Measurements from ENCODE around the gene GADL1. TPM values are rescaled to one million over a fixed set of nuclear protein-coding genes. Genes with fewer than 3 reads are reported as not detected.

GADL1 gene, protein sequence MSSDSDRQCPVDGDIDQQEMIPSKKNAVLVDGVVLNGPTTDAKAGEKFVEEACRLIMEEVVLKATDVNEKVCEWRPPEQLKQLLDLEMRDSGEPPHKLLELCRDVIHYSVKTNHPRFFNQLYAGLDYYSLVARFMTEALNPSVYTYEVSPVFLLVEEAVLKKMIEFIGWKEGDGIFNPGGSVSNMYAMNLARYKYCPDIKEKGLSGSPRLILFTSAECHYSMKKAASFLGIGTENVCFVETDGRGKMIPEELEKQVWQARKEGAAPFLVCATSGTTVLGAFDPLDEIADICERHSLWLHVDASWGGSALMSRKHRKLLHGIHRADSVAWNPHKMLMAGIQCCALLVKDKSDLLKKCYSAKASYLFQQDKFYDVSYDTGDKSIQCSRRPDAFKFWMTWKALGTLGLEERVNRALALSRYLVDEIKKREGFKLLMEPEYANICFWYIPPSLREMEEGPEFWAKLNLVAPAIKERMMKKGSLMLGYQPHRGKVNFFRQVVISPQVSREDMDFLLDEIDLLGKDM
- total RNA-seq (not detected), polyA plus RNA-seq (not detected), total RNA-seq (not detected)

- DNase-seq: peak in 6 of 9 donors; percentile 0 to 23 (median 7)
- Mint-ChIP-seq H3K27ac (no peak within 1 kb of the TSS), H3K9me3 (no peaks in the 10 kb centered on the region), H3K27me3 (peaks cover 27 to 55% (median 40%) of the 10 kb centered on the region in 5 donors), H3K4me1 (peaks cover 7 to 20% (median 17%) of the 10 kb centered on the region in 7 donors), H3K36me3 (no peaks in the 10 kb centered on the region), H3K4me3 (peak within 1 kb of the TSS; percentile 31 to 81 (median 69))
- Histone ChIP-seq H3K4me3 (ENCODE audit: low read length) (peak within 1 kb of the TSS; percentile 36), H3K9me3 (ENCODE audit: control insufficient read depth in 2 of 3, low read length in 3 of 3) (no peaks in the 10 kb centered on the region), H3K4me1 (ENCODE audit: control insufficient read depth in 2 of 2, insufficient read depth in 2 of 2, low read length in 2 of 2) (peaks cover 0 to 9% of the 10 kb centered on the region in 2 donors), H3K27ac (ENCODE audit: low read depth, low read length) (no peak within 1 kb of the TSS), H3K27me3 (ENCODE audit: control insufficient read depth in 2 of 2, insufficient read depth in 2 of 2, low read length in 2 of 2) (peaks cover 0 to 5% of the 10 kb centered on the region in 2 donors), H3K36me3 (ENCODE audit: control insufficient read depth in 2 of 3, insufficient read depth in 3 of 3, low read length in 3 of 3) (no peaks in the 10 kb centered on the region)
- ChIA-PET POLR2A (no interaction called here), CTCF (no interaction called here)
- intact Hi-C loops (cut with micrococcal nuclease): no loop called here
- no peak for ATAC-seq
These were observed at the start of gene GADL1 for GRCh38 chr3:30894521-30895251. Gene GADL1 (minus strand): TSS chr3:30894661. CDS start chr3:30894614, 47 bp downstream.

GRCh38 chr3:30944124-30944523 lies 49.7 kb upstream of the GADL1 start:
- POLR2A ChIA-PET: no interaction called here
- no peaks in the 10 kb centered on the region for H3K36me3 ChIP-seq (ENCODE audit: control insufficient read depth in 2 of 3, insufficient read depth in 3 of 3, low read length in 3 of 3)
- DNase-seq (no peak), ATAC-seq (no peak)
- Mint-ChIP-seq H3K9me3 (peaks cover 0 to 11% (median 0%) of the 10 kb centered on the region in 11 donors), H3K36me3 (peaks cover 0 to 9% (median 4%) of the 10 kb centered on the region in 5 donors), H3K27ac (no peak overlapping the region), H3K4me1 (no peaks in the 10 kb centered on the region), H3K27me3 (peaks cover 0 to 6% (median 0%) of the 10 kb centered on the region in 5 donors), H3K4me3 (no peak overlapping the region)
- no peak overlapping the region for H3K4me3 ChIP-seq (ENCODE audit: low read length)
- H3K4me1 ChIP-seq (ENCODE audit: control insufficient read depth in 2 of 2, insufficient read depth in 2 of 2, low read length in 2 of 2): no peaks in the 10 kb centered on the region
- intact Hi-C loops (cut with micrococcal nuclease): no loop called here
- H3K9me3 ChIP-seq (ENCODE audit: control insufficient read depth in 2 of 3, low read length in 3 of 3): no peaks in the 10 kb centered on the region
- CTCF ChIA-PET: no interaction called here
- no peak overlapping the region for H3K27ac ChIP-seq (ENCODE audit: low read depth, low read length)
- no peaks in the 10 kb centered on the region for H3K27me3 ChIP-seq (ENCODE audit: control insufficient read depth in 2 of 2, insufficient read depth in 2 of 2, low read length in 2 of 2)

DNA sequence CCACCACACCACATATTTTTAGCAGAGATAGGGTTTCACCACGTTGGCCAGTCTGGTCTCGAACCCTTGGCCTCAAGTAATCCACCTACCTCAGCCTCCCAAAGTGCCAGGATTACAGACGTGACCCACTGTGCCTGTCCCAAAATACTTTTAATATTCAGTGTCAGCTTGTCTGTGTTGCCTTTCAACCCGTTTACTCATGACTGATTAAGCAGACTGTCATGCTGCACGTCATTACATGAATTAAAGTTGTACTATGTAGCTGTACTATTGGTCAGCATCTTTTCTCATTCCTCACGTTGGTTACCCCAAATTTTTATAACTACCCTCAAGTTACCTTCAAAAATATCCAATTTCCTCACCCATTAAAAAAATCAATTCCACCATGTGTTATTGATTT lies 48.7 kb upstream of the GADL1 start:
- intact Hi-C loops (cut with micrococcal nuclease): no loop called here
- Mint-ChIP-seq H3K9me3 (peaks cover 0 to 11% (median 0%) of the 10 kb centered on the region in 11 donors), H3K27ac (no peak overlapping the region), H3K4me3 (no peak overlapping the region), H3K36me3 (peaks cover 0 to 9% (median 4%) of the 10 kb centered on the region in 5 donors), H3K27me3 (peaks cover 0 to 6% (median 0%) of the 10 kb centered on the region in 5 donors), H3K4me1 (no peaks in the 10 kb centered on the region)
- POLR2A ChIA-PET: no interaction called here
- Histone ChIP-seq H3K4me1 (ENCODE audit: control insufficient read depth in 2 of 2, insufficient read depth in 2 of 2, low read length in 2 of 2) (no peaks in the 10 kb centered on the region), H3K27ac (ENCODE audit: low read depth, low read length) (no peak overlapping the region), H3K27me3 (ENCODE audit: control insufficient read depth in 2 of 2, insufficient read depth in 2 of 2, low read length in 2 of 2) (no peaks in the 10 kb centered on the region), H3K36me3 (ENCODE audit: control insufficient read depth in 2 of 3, insufficient read depth in 3 of 3, low read length in 3 of 3) (no peaks in the 10 kb centered on the region), H3K9me3 (ENCODE audit: control insufficient read depth in 2 of 3, low read length in 3 of 3) (no peaks in the 10 kb centered on the region), H3K4me3 (ENCODE audit: low read length) (no peak overlapping the region)
- DNase-seq: no peak
- CTCF ChIA-PET: no interaction called here
- ATAC-seq: no peak

DNA sequence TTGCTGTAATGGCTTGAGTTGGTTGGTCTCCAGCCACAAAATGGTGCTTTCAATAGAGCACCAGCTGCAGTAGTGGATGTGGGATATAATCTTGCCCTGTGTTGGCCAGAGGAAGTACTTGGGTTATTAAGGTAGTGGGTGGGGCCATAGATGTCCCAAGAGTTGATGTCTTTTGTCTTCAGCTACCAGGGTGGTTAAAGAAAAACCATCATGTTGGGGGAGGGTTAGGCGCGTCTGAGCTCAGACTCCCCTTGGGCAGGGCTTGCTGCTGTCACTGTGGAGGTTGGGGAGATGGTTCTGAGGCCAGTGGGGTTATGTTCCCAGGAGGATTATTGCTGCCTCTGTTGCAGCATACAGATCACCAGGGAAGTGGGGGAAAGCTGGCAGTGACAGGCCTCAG lies 46.9 kb upstream of the GADL1 start:
- DNase-seq: no peak
- Mint-ChIP-seq H3K27ac (no peak overlapping the region), H3K9me3 (peaks cover 0 to 9% (median 0%) of the 10 kb centered on the region in 11 donors), H3K4me3 (no peak overlapping the region), H3K27me3 (no peaks in the 10 kb centered on the region), H3K4me1 (no peaks in the 10 kb centered on the region), H3K36me3 (peaks cover 0 to 4% (median 3%) of the 10 kb centered on the region in 5 donors)
- intact Hi-C loops (cut with micrococcal nuclease): no loop called here
- no peak for ATAC-seq
- CTCF ChIA-PET: no interaction called here
- Histone ChIP-seq H3K9me3 (ENCODE audit: control insufficient read depth in 2 of 3, low read length in 3 of 3) (no peaks in the 10 kb centered on the region), H3K27me3 (ENCODE audit: control insufficient read depth in 2 of 2, insufficient read depth in 2 of 2, low read length in 2 of 2) (no peaks in the 10 kb centered on the region), H3K27ac (ENCODE audit: low read depth, low read length) (no peak overlapping the region), H3K4me3 (ENCODE audit: low read length) (no peak overlapping the region), H3K4me1 (ENCODE audit: control insufficient read depth in 2 of 2, insufficient read depth in 2 of 2, low read length in 2 of 2) (no peaks in the 10 kb centered on the region), H3K36me3 (ENCODE audit: control insufficient read depth in 2 of 3, insufficient read depth in 3 of 3, low read length in 3 of 3) (no peaks in the 10 kb centered on the region)
- POLR2A ChIA-PET: no interaction called here

DNA sequence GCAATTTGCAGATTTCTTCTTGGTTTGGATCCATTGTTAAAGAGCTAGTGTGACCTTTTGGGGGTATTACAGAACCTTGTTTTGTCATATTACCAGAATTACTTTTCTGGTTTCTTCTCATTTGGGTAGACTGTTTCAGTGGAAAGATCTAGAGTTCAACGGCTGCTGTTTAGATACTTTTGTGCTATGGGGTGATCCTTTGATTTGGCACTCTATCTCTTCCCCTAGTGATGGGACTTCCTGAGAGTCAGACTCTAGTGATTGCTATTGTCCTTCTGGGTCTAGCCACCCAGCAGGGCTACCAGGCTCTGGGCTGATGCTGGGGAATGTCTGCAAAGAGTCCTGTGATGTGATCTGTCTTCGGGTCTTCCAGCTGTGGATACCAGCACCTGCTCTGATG lies 46.3 kb upstream of the GADL1 start:
- Histone ChIP-seq H3K36me3 (ENCODE audit: control insufficient read depth in 2 of 3, insufficient read depth in 3 of 3, low read length in 3 of 3) (no peaks in the 10 kb centered on the region), H3K4me3 (ENCODE audit: low read length) (no peak overlapping the region), H3K27ac (ENCODE audit: low read depth, low read length) (no peak overlapping the region), H3K9me3 (ENCODE audit: control insufficient read depth in 2 of 3, low read length in 3 of 3) (no peaks in the 10 kb centered on the region), H3K4me1 (ENCODE audit: control insufficient read depth in 2 of 2, insufficient read depth in 2 of 2, low read length in 2 of 2) (no peaks in the 10 kb centered on the region), H3K27me3 (ENCODE audit: control insufficient read depth in 2 of 2, insufficient read depth in 2 of 2, low read length in 2 of 2) (no peaks in the 10 kb centered on the region)
- ChIA-PET POLR2A (no interaction called here), CTCF (no interaction called here)
- H3K9me3 Mint-ChIP-seq: peaks cover 0 to 9% (median 0%) of the 10 kb centered on the region in 11 donors
- H3K27me3 Mint-ChIP-seq: no peaks in the 10 kb centered on the region
- ATAC-seq (no peak), DNase-seq (no peak)
- H3K27ac Mint-ChIP-seq: no peak overlapping the region
- H3K36me3 Mint-ChIP-seq: peaks cover 0 to 4% (median 3%) of the 10 kb centered on the region in 5 donors
- H3K4me3 Mint-ChIP-seq: no peak overlapping the region
- no peaks in the 10 kb centered on the region for H3K4me1 Mint-ChIP-seq
- intact Hi-C loops (cut with micrococcal nuclease): no loop called here

- no peak for ATAC-seq
- peak in 4 of 9 donors; percentile 2 to 16 (median 10) for DNase-seq
- no peaks in the 10 kb centered on the region for H3K27me3 ChIP-seq (ENCODE audit: control insufficient read depth in 2 of 2, insufficient read depth in 2 of 2, low read length in 2 of 2)
- ChIA-PET POLR2A (no interaction called here), CTCF (interaction anchor here (0.7 to 1.5 kb wide), 4 partner anchors 8 to 839 kb away, joined by 3 to 5 read pairs (median 3); no protein-coding TSS in a partner anchor)
- no peaks in the 10 kb centered on the region for H3K4me1 ChIP-seq (ENCODE audit: control insufficient read depth in 2 of 2, insufficient read depth in 2 of 2, low read length in 2 of 2)
- H3K9me3 ChIP-seq (ENCODE audit: control insufficient read depth in 2 of 3, low read length in 3 of 3): no peaks in the 10 kb centered on the region
- Mint-ChIP-seq H3K4me1 (peaks cover 2 to 10% (median 8%) of the 10 kb centered on the region in 7 donors), H3K27ac (no peak overlapping the region), H3K9me3 (peaks cover 0 to 4% (median 0%) of the 10 kb centered on the region in 11 donors), H3K4me3 (peak overlapping the region in 3 of 10 donors; percentile 11 to 65 (median 24)), H3K27me3 (no peaks in the 10 kb centered on the region), H3K36me3 (no peaks in the 10 kb centered on the region)
- H3K36me3 ChIP-seq (ENCODE audit: control insufficient read depth in 2 of 3, insufficient read depth in 3 of 3, low read length in 3 of 3): no peaks in the 10 kb centered on the region
- H3K4me3 ChIP-seq (ENCODE audit: low read length): no peak overlapping the region
- no peak overlapping the region for H3K27ac ChIP-seq (ENCODE audit: low read depth, low read length)
- intact Hi-C loops (cut with micrococcal nuclease): loop anchor here in 1 of 2 donors (1.0 to 10.0 kb wide), 3 partner anchors 761 to 1211 kb away; no protein-coding TSS in a partner anchor
These were observed 39.7 kb upstream of the GADL1 start for GRCh38 chr3:30934208-30934550.

Measured in naive thymus-derived CD4-positive, alpha-beta T cell (primary cell).